Trophoblast cell (in vitro differentiated cells and primary cell): ENCODE measurements around the gene CDK3.
A peak's percentile ranks its signal among the peaks of the same experiment; 100 is the strongest.

ENCODE experiments used
- DNase-seq, 2 donors: peaks; one replicate each; pipeline ENCODE4 v3.0.0-alpha.2; 2016
- H2AFZ ChIP-seq: 2 replicates; pipeline ENCODE4 v1.6.1; 2013; ENCODE audit warnings: low read length, moderate library complexity, mild to moderate bottlenecking; ENCODE audit not compliant: insufficient read depth, poor library complexity
- H2AK5ac ChIP-seq: 2 replicates; pipeline ENCODE4 v1.6.1; 2013; ENCODE audit warnings: mild to moderate bottlenecking, low read length
- H2BK120ac ChIP-seq: 2 replicates; pipeline ENCODE4 v1.6.1; 2013; ENCODE audit warnings: low read length, mild to moderate bottlenecking, moderate library complexity; ENCODE audit not compliant: insufficient read depth, poor library complexity
- H2BK12ac ChIP-seq: 2 replicates; pipeline ENCODE4 v1.6.1; 2013; ENCODE audit warnings: mild to moderate bottlenecking, low read length, moderate library complexity
- H2BK5ac ChIP-seq: 2 replicates; pipeline ENCODE4 v1.6.1; 2013; ENCODE audit warnings: low read length, low read depth, moderate library complexity, mild to moderate bottlenecking; ENCODE audit not compliant: poor library complexity
- H3K14ac ChIP-seq: 2 replicates; pipeline ENCODE4 v1.6.1; 2013; ENCODE audit warnings: mild to moderate bottlenecking, low read length
- H3K18ac ChIP-seq: 2 replicates; pipeline ENCODE4 v1.6.1; 2013; ENCODE audit warnings: mild to moderate bottlenecking, low read length
- H3K23ac ChIP-seq: 2 replicates; pipeline ENCODE4 v1.6.1; 2013; ENCODE audit warnings: low read length
- H3K27ac ChIP-seq: 2 replicates; pipeline ENCODE4 v1.5.1; 2013; ENCODE audit warnings: low read depth, mild to moderate bottlenecking, inconsistent platforms, low read length, moderate library complexity
- H3K27me3 ChIP-seq: 2 replicates; pipeline ENCODE4 v1.6.1; 2013; ENCODE audit warnings: inconsistent platforms, mild to moderate bottlenecking, low read length, moderate library complexity; ENCODE audit not compliant: insufficient read depth
- H3K36me3 ChIP-seq, 2 experiments: 1 replicate in 1 of 2; 2 replicates in 1 of 2; pipeline ENCODE4 v1.6.1; 2013; ENCODE audit warnings: low read length in 2 of 2, mild to moderate bottlenecking in 2 of 2, moderate library complexity in 1 of 2; ENCODE audit not compliant: insufficient read depth in 2 of 2, control insufficient read depth in 1 of 2
- H3K4ac ChIP-seq: 2 replicates; pipeline ENCODE4 v1.6.1; 2013; ENCODE audit warnings: low read depth, mild to moderate bottlenecking, low read length, moderate library complexity
- H3K4me1 ChIP-seq, 2 experiments: 1 replicate in 1 of 2; 2 replicates in 1 of 2; pipeline ENCODE4 v1.6.1; 2013; ENCODE audit warnings: low read length in 2 of 2, mild to moderate bottlenecking in 2 of 2, moderate library complexity in 1 of 2; ENCODE audit not compliant: insufficient read depth in 2 of 2, control insufficient read depth in 1 of 2
- H3K4me2 ChIP-seq: 2 replicates; pipeline ENCODE4 v1.6.1; 2013; ENCODE audit warnings: inconsistent platforms, mild to moderate bottlenecking, low read length, moderate library complexity
- H3K4me3 ChIP-seq: 2 replicates; pipeline ENCODE4 v1.5.1; 2013; ENCODE audit warnings: mild to moderate bottlenecking, low read depth, low read length, inconsistent platforms
- H3K79me1 ChIP-seq: one replicate; pipeline ENCODE4 v1.6.1; 2013; ENCODE audit warnings: low read length
- H3K79me2 ChIP-seq: 2 replicates; pipeline ENCODE4 v1.6.1; 2013; ENCODE audit warnings: low read length, mild to moderate bottlenecking; ENCODE audit not compliant: control insufficient read depth, insufficient read depth, poor library complexity
- H3K9ac ChIP-seq: 2 replicates; pipeline ENCODE4 v1.6.1; 2013; ENCODE audit warnings: mild to moderate bottlenecking, low read length
- H3K9me3 ChIP-seq: 2 replicates; pipeline ENCODE4 v1.6.1; 2013; ENCODE audit warnings: low read depth, mild to moderate bottlenecking, control low read depth, inconsistent platforms, low read length; ENCODE audit not compliant: insufficient read depth
- H4K12ac ChIP-seq: 2 replicates; pipeline ENCODE4 v1.6.1; 2013; ENCODE audit warnings: low read depth, mild to moderate bottlenecking, low read length, moderate library complexity
- H4K8ac ChIP-seq: 2 replicates; pipeline ENCODE4 v1.6.1; 2013; ENCODE audit warnings: low read depth, mild to moderate bottlenecking, low read length, moderate library complexity
- H4K91ac ChIP-seq: one replicate; pipeline ENCODE4 v1.6.1; 2013; ENCODE audit warnings: low read depth, mild to moderate bottlenecking, low read length, moderate library complexity
- WGBS: extraction: QIAGEN DNeasy Blood & Tissue Kit; methylation state at CpG from one replicate; pipeline ENCODE4 v1.1.7; 2013; ENCODE audit warnings: missing lambda C conversion rate; ENCODE audit not compliant: insufficient read length, insufficient coverage; ENCODE audit errors: extremely low coverage; 5-methylcytosine and 5-hydroxymethylcytosine counted together

The CDK3 gene

DNA sequence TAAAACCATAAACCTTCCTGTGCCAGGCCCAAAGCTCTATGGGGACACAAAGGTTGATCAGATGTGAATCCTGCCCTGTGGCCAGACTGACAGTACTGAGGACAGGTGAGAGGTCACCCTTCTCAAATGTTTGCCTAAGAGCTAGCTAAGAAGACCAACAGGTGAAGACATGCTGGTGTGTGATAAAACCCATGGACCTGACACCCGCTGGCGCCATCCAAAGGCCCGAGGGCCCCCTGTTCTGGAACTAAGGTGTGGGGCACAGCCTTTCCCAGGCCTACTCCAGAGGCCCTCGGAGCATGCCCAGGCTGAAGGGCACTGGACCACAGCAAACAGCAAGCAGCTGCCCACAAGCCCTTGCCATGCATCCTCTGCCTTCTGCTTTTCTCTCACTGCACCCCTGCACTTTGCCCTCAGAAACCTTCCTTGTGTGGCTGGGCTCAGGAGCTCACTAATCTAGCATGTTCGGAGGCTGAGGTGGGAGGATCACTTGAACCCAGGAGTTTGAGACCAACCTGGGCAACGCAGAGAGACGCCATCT is 5.2 kb upstream of the CDK3 start:
- no peak overlapping the region for H3K4ac ChIP-seq
- no peaks in the 10 kb centered on the region for H3K27me3 ChIP-seq
- peaks cover 11% of the 10 kb centered on the region for H3K79me1 ChIP-seq
- no peak overlapping the region for H2BK120ac ChIP-seq
- no peak overlapping the region for H4K12ac ChIP-seq
- no peak overlapping the region for H3K23ac ChIP-seq
- H2AFZ ChIP-seq: no peak overlapping the region
- H3K9ac ChIP-seq: no peak overlapping the region
- H3K14ac ChIP-seq: no peak overlapping the region
- peaks cover 19 to 21% of the 10 kb centered on the region in 2 experiments for H3K4me1 ChIP-seq
- no peak overlapping the region for H2AK5ac ChIP-seq
- peaks cover 13 to 14% of the 10 kb centered on the region in 2 experiments for H3K36me3 ChIP-seq
- no peak overlapping the region for H4K8ac ChIP-seq
- H3K18ac ChIP-seq: no peak overlapping the region
- no CpG with 5 or more reads among the region's 7 CpGs for WGBS
- H3K9me3 ChIP-seq: peaks cover 5% of the 10 kb centered on the region
- peaks cover 2% of the 10 kb centered on the region for H3K79me2 ChIP-seq
- H2BK12ac ChIP-seq: no peak overlapping the region
- no peak for DNase-seq
- no peak overlapping the region for H3K4me2 ChIP-seq
- no peak overlapping the region for H3K4me3 ChIP-seq
- no peak overlapping the region for H4K91ac ChIP-seq
- H2BK5ac ChIP-seq: no peak overlapping the region
- H3K27ac ChIP-seq: no peak overlapping the region

DNA sequence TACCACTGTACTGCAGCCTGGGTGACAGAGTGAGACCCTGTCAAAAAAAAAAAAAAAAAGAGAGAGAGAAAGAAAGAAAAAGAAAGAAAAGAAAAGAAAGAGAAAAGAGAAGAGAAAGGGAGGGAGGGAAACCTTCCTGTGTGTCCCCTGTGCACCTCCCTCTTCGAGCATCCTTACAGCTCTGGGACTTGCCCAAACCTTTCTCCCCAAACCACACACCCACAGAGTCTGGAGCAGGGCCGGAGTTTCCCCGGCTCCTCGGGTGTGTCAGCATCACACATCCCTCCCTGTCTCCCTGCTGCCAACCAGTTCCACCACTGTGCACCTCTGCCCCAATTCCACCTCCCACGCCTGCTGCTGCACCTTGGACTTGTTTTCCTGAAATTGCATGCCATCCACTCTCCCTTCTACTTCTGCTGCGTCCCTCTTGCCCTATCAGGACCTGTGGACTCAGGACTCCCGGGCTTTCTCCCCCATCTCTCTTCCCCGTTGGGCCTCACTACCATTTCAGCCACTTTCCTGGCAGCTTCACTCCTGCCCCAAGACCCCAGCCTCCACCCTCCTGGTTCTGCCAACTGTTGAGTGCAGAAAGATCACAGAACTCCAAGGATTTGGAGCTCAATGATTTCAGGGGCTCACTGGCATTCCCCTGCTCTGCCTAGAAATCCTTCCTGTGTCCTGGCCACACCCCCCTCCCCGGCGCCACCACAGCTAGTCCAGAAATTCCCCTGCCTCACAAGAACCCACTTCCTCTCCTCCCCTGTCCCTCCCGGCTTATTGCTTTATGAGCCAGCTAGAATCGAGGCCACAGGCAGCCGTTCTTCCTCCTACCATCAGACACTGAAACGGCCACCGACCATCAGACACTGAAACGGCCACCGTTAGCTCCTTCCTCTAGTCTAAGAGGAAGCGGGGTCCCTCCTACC is 3.7 kb upstream of the CDK3 start:
- Histone ChIP-seq H3K4me2 (peak overlapping the region; percentile 18), H4K91ac (peak overlapping the region; percentile 78), H3K18ac (peak overlapping the region; percentile 45), H2AFZ (peak overlapping the region; percentile 43), H3K4me1 (peaks cover 19 to 21% of the 10 kb centered on the region in 2 experiments), H4K12ac (no peak overlapping the region), H3K23ac (no peak overlapping the region), H3K4me3 (no peak overlapping the region), H3K14ac (peak overlapping the region; percentile 59), H3K27ac (peak overlapping the region; percentile 74), H2BK120ac (peak overlapping the region; percentile 61), H3K9me3 (peaks cover 6% of the 10 kb centered on the region), H2AK5ac (peak overlapping the region; percentile 85), H3K79me2 (peaks cover 2% of the 10 kb centered on the region), H3K9ac (no peak overlapping the region), H3K4ac (no peak overlapping the region), H3K27me3 (no peaks in the 10 kb centered on the region), H2BK5ac (peak overlapping the region; percentile 58), H4K8ac (peak overlapping the region; percentile 55), H3K36me3 (peaks cover 11 to 16% of the 10 kb centered on the region in 2 experiments), H2BK12ac (peak overlapping the region; percentile 10), H3K79me1 (peaks cover 11% of the 10 kb centered on the region)
- peak; percentile 91 to 95 for DNase-seq
- WGBS: no CpG with 5 or more reads among the region's 18 CpGs

DNA sequence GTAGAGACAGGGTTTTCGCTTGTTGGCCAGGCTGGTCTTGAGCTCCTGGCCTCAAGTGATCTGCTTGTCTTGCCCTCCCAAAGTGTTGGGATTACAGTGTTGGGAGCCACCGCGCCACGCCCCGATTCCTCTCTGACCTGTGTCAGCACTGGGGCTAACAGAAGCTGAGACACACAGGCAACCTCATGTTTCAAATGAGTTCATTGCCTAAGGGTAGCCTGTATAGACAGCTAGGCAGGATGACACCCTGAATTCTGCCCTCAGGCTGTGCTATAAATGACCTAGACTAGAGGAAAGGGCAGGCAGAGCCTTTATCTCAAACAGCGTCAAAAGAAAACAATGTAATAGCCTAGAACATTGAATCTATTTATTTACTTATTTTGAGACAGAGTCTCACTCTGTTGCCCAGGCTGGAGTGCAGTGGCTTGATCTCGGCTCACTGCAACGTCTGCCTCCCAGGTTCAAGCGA is 2.3 kb upstream of the CDK3 start:
- Histone ChIP-seq H3K14ac (peak overlapping the region; percentile 35), H3K9ac (no peak overlapping the region)

DNA sequence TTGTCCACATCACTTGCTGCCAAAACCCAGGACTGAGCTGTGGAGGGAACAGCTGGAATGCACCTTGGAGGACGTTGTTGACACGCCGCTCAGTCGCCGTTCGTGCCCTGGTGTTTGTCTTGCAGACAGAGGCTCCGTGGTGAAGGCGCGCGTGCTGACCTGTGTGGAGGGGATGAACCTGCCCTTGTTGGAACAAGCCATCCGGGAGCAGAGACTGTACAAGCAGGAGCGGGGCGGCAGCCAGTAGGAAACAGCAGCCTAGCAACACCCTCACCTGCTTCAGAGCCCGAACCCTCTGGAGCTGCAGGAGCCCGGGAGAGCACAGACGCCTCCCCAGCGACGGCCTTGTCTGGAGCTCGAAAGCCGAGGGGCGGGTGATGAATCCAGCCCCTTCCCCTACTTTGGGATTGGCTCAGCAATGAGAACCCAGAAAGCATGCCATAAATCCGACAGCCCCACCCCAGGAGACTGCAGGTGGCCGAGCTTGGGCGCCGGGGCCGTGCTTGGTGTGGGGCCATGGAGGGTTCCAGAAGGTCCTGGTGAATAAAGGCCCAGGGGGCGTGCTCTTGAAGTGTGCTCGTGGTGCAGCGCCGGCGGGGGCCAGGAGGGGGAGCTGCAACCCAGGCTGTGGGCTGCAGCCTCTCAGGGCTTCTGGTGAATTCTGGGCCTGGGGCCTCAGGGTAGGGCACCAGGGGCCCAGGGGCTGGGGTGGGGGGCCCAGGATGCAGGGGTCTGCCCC is 470 bp upstream of the CDK3 start:
- WGBS: no CpG with 5 or more reads among the region's 31 CpGs
- Histone ChIP-seq H4K12ac (peak overlapping the region; percentile 3), H3K36me3 (peaks cover 18 to 22% of the 10 kb centered on the region in 2 experiments)

More for the DNA sequence above, 2.3 kb upstream of the CDK3 start:
- Histone ChIP-seq H3K9me3 (peaks cover 7% of the 10 kb centered on the region), H2AK5ac (no peak overlapping the region), H3K27me3 (no peaks in the 10 kb centered on the region), H3K79me2 (peaks cover 2% of the 10 kb centered on the region), H4K8ac (peak overlapping the region; percentile 39), H3K4ac (no peak overlapping the region), H3K18ac (peak overlapping the region; percentile 33), H3K4me2 (no peak overlapping the region), H2BK12ac (peak overlapping the region; percentile 74), H4K91ac (peak overlapping the region; percentile 45), H3K4me3 (no peak overlapping the region), H3K27ac (peak overlapping the region; percentile 59), H3K23ac (no peak overlapping the region), H2AFZ (no peak overlapping the region), H2BK5ac (peak overlapping the region; percentile 18), H2BK120ac (peak overlapping the region; percentile 41), H3K79me1 (peaks cover 11% of the 10 kb centered on the region), H3K4me1 (peaks cover 19 to 21% of the 10 kb centered on the region in 2 experiments), H3K36me3 (peaks cover 17 to 22% of the 10 kb centered on the region in 2 experiments), H4K12ac (no peak overlapping the region)
- no CpG with 5 or more reads among the region's 9 CpGs for WGBS
- DNase-seq: peak; percentile 96 to 100

More for the DNA sequence above, 470 bp upstream of the CDK3 start:
- H3K4me2 ChIP-seq: no peak overlapping the region
- peak overlapping the region; percentile 35 for H3K18ac ChIP-seq
- peaks cover 19 to 21% of the 10 kb centered on the region in 2 experiments for H3K4me1 ChIP-seq
- DNase-seq: peak; percentile 59 to 73
- H3K9ac ChIP-seq: no peak overlapping the region
- no peak overlapping the region for H2BK5ac ChIP-seq
- H2AK5ac ChIP-seq: no peak overlapping the region
- H4K91ac ChIP-seq: peak overlapping the region; percentile 20
- peak overlapping the region; percentile 50 for H4K8ac ChIP-seq
- no peak overlapping the region for H2AFZ ChIP-seq
- peak overlapping the region; percentile 24 for H3K14ac ChIP-seq
- H2BK120ac ChIP-seq: no peak overlapping the region
- H2BK12ac ChIP-seq: no peak overlapping the region
- H3K27ac ChIP-seq: peak overlapping the region; percentile 15
- no peak overlapping the region for H3K4ac ChIP-seq
- peaks cover 2% of the 10 kb centered on the region for H3K79me2 ChIP-seq
- H3K23ac ChIP-seq: peak overlapping the region; percentile 18
- no peaks in the 10 kb centered on the region for H3K27me3 ChIP-seq
- H3K4me3 ChIP-seq: no peak overlapping the region
- H3K79me1 ChIP-seq: peaks cover 11% of the 10 kb centered on the region
- H3K9me3 ChIP-seq: peaks cover 7% of the 10 kb centered on the region
